Measurements from ENCODE around the gene WRAP73.

Gene WRAP73

DNA sequence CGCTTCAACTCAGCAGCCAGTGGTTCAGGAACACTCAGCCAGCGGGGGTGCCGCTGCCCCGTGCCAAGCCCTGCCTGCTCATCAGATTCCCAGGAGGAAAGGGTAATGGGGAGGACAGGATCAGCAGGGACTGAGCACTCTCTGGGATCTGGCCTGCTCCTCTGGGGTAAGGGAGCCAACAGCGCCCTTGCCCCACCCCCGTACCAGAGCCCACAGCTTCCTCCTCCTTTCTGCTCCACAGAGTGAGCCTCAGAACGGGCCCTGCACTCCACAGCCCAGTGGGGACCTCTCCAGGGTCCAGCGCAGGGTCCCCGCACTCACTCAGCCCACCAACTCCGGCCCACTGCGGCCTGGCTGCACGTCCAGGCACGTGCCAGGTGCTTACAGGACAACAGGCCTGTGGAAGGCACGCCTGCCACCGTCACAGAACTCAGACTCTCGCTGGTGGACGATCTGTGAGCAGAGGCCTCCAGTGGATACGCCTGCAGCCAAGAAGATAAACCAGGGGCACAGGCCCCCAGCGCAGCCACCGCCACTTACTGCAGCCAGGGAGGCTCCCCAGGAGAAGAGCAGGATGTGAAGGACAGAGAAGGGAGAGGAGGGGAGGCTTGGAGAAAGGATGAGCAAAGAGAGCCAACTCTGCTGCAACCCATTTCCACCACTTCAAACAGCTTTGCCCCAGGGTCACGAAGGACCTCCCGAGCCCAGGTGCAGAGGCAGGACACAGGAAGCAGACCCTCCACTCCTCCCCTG lies 40.7 kb downstream of the WRAP73 start:
- no peak for DNase-seq

DNA sequence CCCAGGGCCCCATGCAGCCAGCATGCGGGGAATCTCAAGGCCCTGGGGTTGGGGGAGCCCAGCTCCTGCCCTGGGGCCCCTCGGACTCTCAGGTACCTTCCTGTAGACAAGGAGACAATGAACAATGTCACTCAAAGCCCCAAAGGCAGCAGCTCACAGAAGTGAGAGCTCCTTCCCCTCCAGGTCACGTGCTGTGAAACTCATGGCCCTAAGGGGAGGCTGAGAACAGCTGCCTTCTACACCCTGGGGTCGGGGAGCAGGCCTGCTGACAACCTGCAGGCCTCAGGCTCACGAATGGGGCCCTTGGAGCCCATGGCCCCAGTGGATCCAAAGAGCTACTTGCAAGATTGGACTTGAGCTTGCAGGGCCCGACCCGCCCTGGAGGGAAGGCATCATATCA lies 41.7 kb downstream of the WRAP73 start:
- no peak for DNase-seq

DNA sequence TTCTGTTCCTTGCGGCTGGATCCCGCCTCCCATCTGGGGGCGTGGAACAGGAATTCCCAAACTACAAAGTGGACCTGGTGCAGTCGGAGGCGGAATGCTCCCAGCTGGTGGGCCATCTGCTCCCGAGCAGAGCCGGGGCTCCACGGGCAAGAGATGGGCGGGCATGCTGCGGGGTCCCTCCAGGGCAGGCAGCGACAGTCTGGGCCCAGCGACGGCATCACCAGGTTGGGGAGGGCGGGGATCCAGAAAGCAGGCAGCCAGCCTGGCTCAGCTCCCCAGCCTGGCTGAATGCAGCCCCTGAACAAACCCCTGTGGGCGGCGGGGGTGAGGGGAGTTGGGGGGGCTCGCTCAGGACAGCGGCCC lies 42.2 kb downstream of the WRAP73 start:
- DNase-seq = no peak

DNA sequence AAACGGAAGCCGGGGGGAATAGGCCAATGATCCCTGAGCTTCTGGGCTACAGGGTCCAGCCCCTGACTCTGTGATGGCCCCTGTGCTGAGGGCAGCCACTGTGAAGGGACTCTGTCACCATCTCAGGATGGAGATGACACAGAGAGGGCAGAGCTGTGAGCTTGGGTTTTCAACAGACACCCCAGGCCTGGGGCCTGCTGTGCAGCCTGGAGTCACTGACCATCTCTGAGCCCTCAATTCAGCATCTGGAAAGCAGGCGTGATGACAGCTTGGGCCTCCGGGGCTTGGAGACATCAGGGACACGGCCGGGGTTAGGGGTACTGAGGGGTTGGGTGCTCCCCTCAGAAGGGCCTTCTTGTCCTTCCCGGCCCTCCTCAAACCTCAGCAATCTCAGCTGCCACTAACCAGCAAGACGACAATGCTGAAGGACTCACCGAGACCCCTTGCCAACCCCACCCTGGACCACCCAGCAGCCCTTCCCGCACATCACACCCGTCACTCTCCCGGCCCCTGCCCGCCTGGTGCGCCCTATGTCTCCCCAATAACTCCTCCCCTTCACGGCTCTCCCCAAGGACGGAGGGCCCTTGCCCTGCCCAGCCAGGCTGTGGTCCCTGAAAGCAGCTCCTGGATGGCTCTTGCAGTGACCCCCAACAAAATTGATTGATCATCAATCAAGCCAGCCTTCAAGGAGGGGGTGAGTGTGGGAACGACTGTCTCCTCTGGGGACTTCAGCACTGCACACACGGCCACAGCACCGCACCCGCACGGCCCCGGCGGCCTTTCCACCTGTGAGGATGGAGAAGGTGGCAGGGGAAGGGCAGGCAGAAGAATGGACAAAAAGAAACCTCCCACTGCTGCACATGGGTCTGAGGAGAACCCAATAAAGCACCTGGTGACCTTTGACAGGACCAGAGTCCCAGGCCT lies 42.9 kb downstream of the WRAP73 start:
- no peak for DNase-seq

DNA sequence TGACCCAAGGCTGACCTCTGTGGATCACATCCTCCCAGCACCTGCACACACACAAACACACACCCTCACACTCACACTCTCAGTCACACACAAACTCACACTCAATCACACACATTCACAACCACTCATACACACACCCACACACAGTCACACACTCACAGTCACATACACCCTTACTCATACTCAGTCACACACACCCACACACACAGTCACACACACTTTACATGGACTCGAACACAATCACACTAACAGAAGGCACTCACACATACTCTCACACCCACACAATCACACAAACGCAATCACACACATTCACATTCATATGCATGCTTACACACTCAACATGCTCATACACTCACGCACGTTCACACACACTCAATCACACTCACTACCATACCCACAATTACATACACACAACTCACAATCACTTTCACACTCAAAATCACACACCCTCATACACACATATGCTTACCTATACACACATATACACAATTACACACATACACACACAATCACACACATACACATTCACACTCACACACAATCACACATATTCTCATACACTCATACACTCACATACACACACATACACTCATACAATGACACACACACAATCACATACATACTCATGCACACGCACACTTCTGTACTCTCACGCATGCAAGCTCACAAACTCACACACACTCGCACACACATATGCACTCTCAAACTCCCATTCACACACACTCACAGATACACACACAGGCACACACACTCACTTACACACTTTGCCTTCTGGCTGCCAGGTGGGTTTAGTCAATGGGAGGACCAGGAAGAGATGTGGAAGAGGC lies 44.7 kb downstream of the WRAP73 start:
- DNase-seq = no peak

DNA sequence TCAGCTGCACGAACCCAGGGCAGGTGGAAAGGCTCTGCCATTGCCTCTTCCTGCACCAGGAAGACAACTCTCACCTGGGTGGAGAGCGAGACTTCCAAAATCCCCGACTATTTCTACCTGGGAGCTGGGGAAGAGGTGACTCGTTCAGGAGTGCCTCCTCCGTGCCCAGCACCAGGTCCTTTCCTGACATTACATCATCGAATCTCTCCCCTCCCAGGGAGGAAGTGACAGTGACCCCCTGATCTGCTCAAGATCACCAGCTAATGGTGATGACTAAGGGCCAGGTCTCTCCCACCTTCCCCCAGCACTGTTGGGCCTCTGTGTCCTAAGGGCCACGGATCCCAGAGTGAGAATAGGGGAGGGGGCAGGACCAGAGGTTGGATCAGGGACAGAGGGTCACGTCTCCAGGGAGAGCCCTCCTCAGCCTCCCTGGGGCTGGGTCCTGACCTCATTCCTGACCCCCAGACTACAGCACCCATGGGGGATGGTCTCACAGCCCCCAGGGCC lies 45.4 kb downstream of the WRAP73 start:
- DNase-seq = no peak

DNA sequence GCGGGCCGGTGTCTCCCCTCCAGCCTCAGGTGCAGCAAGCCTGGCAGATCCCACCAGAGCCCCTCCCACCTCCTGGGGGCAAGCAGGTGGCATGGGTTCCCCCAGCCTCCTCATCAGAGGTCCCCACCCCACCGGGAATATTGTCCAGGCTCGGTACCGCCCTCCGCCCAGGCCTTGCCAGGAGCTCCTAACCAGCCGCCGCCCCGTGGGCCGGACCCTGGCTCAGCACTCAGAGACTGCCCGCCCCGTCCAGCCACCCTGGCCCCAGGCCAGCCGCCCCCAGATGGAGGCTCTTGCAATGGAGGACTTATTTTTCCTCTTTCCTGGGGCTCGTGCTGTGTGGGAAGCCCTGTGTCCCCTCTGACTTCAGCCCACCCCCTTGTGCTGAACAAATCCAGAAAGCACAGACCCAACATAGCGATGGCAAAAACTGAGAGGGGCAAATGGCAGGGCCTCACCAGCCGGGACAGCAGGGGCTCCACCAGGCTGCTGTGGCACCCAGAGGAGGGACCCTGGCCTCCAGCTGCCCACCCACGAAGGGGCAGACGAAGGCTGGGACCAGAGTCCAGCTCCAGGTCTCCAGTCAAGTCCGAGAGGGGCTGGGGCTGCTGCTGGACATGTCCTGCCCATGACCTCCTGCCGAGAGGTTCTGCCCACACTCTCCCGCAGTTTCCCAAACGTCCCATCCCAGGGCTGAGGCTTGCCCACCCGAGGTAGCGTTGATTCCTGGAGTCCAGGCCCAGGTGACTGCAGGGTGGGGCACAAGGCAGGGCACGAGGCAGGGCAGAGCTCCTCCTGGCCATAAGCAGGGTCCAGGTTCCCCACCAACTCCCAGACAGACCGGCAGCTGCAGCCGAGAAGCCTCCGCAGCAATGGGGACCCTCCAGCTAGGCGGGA lies 46.1 kb downstream of the WRAP73 start:
- no peak for DNase-seq

DNA sequence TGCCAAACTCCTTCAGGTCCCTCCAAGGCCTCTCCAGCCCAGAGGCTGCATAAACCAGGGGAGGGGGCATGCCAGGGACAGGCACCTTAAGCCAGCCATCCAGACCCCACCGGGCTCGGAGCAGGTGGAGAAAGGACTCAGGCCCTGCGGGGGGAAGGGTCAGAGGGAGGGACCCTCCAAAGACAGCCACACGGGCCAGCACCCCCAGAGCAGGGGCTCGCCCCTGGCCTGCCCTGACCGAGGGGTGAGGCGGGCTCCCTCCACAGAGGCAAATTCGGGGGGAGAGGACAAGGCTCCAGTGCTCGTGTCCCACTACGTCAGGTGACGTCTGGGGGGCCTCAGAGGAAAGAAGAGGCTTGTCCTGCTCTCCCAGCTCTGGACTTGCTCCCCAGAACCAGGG lies 46.7 kb downstream of the WRAP73 start:
- no peak for DNase-seq

DNA sequence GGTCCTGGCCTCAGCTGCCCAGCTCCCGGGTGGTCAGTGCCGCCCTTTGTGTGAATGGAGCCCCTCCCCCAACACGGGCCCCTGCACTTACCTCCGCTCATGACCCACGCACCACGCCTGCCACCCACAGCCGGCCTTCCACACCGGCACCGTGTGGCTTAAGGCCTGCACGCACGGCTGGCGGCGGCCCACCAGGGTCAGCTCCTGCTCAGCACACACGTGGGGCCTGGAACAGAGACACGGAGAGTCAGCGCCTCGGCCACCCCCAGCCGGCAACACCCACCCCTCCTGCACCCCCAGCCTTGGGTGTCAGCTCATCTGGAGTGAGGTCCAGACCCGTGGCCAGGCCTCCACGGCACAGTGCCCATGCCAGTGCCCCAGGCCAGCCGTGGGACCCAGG lies 47.5 kb downstream of the WRAP73 start:
- no peak for DNase-seq

DNA sequence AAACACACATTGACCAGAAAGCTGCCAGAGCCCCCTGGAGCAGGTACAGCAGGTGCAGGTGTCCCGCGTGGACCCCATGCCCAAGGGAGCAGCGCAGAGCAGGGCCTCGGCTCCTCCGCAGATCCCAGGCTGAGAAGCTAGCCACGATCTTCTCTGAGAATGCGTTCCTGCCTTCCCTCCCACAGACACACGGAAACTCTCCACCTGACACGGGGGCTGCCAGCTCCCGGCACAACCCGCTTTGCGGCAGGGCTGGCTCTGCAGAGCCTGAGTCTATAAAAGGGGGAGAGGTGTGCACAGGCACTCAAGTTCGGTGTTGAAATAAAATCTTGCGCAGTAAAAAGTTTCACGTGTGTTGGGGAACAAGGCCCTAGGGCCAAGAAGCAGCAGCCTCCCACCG lies 48.2 kb downstream of the WRAP73 start:
- no peak for DNase-seq

DNA sequence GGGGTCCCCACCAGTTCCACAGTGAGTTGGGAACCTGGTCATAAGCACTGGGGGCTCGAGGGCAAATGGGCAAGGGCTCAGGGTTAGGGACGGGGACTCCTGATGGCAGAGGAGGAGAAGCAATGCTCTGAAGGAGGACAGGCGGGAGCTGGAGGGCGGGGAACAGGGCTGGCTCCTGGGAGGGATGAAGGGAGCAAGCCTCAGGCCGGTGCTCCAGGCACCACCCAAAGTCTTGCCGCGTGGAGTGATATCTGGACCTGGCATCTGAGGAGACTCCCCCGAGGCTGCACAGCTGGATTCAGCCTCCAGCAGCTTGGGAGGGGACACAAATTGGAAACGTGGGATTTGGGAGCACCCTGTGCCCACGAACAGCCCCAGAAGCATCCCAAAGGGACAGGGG lies 49.5 kb downstream of the WRAP73 start:
- DNase-seq = no peak

DNA sequence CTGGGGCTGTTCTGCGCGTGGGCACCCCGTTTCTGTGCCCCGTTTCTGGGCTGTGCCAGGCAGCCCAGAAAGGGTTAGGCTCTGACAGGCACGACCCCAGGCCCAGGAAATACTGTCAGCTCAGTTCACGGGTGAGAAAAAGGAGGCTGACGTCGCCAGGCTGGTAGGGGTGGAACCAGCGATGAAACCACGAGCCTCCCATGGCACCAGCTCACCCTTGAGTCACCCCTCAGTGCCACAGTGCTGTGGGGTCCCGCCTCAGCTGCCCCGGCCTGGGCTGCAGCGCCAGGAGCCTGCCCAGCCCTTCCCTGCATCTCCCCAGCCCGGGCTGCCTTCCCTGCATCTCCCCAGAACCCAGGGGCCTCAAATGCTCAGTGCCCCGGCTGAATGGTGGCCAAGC lies 50.1 kb downstream of the WRAP73 start:
- no peak for DNase-seq

DNA sequence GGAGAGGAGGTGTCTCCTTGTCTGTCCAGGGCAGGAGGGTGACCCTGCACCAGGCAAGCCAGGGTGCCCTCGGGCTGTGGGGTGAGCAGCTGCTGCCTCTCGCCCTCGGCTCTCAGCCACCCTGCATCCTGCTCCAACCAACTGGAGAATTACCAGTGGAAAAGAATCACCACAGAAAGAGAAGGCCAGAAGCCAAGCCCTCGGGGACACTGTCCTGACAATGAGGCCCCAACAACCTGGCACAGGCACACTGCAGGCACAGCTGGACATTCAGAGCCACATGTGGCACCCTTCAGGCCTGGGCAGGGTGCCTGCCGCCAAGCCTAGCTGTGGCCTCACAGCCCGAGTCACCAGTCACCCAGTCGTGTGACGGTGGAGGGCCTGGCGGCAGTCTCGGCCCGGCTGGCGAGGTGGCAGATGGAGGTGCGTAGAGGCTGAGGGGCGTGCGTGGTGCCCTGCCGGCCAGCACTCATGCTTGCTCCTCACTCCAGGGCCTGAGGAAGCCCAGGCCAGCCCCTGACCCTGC lies 50.6 kb downstream of the WRAP73 start:
- DNase-seq = no peak

DNA sequence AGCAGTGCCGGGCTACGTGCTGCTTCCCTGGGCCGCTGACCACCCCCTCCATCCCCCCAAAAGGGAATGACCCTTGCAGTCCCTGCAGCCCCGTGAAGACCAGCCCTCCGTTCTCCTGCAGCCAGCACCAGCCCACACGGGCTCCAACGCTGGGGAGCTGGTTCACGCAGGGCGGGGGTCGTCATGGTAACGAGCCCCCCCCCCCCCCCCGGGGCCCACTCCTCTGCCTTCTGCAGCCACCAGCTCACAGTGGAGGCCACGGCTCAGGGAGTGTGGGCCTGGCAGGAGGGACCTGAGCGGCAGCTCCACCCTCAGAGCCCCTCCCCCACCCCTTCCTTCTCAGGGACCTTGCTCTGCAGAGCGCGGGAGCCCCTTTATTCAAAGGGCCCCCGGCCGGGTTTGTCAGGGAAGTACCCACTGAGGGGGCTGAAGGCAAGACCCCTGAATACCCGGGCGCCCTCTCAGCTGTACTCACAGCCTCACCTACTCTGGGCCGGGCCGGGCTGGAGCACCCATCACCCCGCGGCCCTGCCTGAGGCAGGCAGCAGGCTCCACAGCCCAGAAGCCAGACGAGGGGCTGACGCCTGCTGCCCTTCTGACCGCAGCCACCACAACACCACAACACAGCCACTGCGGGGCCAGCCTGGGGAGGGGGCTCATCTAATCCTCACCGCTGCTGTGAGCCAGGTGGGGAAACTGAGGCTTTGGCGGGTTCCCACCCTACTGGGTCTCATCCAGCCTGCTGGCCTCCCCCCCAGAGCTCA lies 51.2 kb downstream of the WRAP73 start:
- no peak for DNase-seq

DNA sequence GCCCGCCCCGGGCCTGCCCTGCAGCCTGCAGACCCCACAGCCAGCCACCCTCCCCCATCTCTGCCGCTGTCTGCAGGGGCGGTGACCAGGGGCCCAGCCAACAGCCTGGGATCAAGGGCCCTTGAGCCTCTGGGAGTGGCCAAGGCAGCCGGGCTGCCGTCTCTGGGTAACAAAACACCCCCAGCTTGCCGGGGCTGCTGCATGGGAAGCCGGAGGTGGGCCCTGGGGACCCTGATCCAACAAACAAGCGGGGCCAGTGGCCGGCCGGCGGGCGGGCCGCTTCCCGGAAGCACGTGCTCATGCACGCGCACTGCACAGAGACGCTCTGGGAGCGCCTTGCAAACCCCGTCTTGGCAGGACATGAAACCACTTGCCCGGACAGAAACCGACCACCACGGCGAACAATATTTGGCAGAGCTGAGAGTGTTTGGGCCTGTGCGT lies 51.8 kb downstream of the WRAP73 start:
- no peak for DNase-seq

DNA sequence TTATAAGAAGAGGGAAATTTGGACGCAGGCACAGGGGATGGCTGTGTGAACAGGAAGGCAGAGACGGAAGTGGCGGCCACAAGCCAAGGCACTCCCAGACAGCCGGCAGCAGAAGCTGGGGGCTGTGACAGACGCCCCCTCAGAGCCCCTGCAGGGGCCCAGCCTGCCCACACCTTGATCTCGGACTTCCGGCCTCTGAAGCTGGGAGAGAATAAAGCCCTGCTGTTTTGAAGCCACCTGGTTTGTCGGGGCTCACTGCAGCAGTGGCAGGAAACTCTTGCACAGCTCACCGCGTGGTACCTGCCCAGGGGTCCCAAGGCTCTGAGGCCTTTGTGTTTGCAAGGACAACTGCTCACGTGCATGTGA lies 52.3 kb downstream of the WRAP73 start:
- DNase-seq = no peak

DNA sequence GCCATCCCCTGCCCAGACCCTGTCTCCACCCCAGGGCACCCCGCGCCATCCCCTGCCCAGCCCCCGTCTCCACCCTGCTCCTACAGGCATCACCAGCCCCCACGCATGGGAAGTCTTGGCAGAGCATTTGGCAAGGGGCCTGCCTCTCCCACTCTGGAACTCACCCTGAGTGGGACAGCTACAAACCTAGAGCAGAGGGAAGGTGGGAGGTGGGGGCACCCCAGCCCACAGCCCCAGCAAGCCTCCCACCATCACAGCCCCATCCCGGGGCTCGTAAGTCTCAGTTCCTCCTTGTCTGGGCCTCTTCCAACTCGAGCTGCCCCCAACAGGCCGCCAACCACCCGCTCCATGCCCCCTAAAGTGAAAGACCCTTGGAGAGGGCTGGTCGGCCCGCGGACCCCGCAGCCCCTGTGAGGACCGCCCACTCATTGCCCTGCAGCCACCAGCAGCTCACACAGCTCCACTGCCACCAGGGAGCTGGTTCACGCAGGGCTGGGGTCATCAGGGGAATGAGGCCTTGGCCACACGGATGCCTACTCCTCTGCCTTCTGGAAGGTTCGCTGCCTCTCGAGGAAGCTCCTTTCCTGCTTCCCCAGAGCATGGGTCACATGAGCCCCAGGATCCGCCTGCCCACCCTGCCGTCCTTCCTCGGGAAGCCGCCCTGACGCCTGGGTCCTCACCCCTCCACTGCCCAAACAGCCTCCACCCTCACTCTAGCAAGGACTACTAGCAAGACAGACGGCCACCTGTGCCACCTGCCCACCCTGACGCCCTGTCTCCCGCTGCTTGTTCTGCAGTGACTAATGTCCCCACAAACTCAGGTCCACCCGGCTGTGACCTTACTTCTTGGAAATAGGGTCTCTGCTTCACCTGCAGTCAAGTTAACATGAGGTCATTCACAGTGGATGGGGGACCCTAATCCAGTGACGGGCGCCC lies 53.0 kb downstream of the WRAP73 start:
- DNase-seq = no peak

DNA sequence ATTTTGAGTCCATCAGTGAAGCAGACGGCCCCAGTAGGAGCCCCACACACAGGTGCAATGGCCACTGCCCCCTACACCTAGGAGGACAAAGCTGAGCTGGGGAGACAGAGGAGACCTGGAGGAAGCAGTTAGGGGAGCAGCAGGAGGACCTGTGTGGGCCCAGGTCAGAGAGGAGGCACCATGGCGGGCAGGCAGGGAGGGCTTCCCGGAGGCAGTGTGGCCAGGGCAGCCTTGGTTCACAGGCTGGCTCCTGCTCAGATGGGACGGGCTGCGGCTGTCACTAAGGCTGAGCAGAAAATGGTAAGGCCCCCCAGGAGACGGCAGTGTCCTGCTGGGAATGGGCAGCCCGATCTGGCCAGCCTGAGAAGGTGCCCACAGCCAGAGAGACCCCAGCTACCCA lies 54.0 kb downstream of the WRAP73 start:
- DNase-seq = no peak

DNA sequence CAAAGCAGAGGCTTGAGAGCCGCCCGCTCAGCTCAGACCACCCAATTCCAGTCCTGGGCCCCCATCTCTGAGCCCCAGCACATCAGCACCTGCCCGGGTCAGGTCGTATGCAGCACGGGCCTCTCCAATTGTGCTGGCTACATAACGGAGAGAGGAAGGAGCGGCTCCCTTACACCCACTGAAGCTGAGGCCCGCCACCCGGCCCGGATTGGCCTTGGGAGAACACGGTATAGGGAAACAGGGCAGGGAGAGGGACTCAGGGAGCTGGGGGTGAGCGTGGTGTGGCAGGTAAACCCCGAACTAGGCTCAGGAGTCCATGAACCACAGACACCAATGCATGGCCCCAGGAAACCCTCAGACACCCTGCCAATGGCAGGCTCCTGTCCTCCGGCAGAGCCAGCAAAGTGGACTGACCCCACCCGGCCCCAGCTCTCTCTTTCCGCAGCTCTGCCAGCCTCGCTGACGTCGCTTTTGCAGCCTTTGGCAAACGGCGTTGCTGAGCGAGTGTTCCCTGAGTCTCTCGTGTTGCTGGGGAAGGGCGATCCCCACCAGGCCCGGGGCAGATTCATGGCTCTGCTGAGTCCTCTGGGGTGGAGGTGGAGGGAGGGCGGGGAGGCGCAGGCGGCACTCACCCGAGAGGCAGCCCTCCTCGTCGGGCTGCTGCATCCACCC lies 55.1 kb downstream of the WRAP73 start:
- DNase-seq = no peak

All from activated CD4-positive, alpha-beta T cell treated with anti-CD3 and anti-CD28 coated beads, Interleukin-2, amount 50 U/mL, for 1 hour (primary cell).